ENCODE results near the gene FNIP1.
"Not testable (repeated sequence)": the region's sequence is repeated elsewhere in the genome, so short reads cannot be mapped to it uniquely, and the experiment has no call there.

DNA sequence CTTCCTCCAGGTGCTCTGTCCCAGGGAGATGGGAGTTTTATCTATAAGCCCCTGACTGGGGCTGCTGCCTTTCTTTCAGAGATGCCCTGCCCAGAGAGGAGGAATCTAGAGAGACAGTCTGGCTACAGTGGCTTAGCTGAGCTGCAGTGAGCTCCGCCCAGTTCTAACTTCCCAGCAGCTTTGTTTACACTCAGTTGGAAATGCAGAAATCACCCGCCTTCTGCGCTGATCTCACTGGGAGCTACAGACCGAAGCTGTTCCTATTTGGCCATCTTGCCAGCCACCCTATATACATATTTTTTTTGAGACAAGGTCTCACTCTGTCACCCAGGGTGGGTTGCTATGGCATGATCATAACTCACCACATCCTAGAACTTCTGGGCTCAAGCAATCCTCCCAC is 67.5 kb downstream of the FNIP1 start:
- TF ChIP-seq, protein P1, sequence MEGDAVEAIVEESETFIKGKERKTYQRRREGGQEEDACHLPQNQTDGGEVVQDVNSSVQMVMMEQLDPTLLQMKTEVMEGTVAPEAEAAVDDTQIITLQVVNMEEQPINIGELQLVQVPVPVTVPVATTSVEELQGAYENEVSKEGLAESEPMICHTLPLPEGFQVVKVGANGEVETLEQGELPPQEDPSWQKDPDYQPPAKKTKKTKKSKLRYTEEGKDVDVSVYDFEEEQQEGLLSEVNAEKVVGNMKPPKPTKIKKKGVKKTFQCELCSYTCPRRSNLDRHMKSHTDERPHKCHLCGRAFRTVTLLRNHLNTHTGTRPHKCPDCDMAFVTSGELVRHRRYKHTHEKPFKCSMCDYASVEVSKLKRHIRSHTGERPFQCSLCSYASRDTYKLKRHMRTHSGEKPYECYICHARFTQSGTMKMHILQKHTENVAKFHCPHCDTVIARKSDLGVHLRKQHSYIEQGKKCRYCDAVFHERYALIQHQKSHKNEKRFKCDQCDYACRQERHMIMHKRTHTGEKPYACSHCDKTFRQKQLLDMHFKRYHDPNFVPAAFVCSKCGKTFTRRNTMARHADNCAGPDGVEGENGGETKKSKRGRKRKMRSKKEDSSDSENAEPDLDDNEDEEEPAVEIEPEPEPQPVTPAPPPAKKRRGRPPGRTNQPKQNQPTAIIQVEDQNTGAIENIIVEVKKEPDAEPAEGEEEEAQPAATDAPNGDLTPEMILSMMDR (IDR thresholded peaks at IDR 0.05), result not testable (repeated sequence)
- TF ChIP-seq POLR2AphosphoS5 (IDR thresholded peaks at IDR 0.05); EP300 (IDR thresholded peaks at IDR 0.05; ENCODE audit: low read depth); POLR2A (IDR thresholded peaks at IDR 0.05): not testable (repeated sequence)

Data from transverse colon (tissue), 4 donors.